Ovary (tissue), 9 donors: ENCODE results near the gene PHLDB3. TPM values are rescaled to one million over a fixed set of nuclear protein-coding genes. Genes with fewer than 3 reads are reported as not detected.

Experiments used
- DNase-seq, 5 donors: peaks; one replicate each; pipeline ENCODE4 v3.0.0-alpha.2; 2019 to 2020
- H3K27ac ChIP-seq, 2 donors: fragments of 200-600 bp; one replicate each; pipeline versions ENCODE4 v1.5.1 to v1.8.0; 2019 to 2022
- H3K27me3 ChIP-seq: fragments of 200-600 bp; one replicate; pipeline ENCODE4 v1.8.0; 2022
- H3K36me3 ChIP-seq: fragments of 200-600 bp; sonication (generic); one replicate; pipeline ENCODE4 v1.5.1; 2019
- H3K4me1 ChIP-seq: one replicate; pipeline ENCODE4 v1.8.1; 2013; ENCODE audit warnings: mild to moderate bottlenecking, moderate library complexity; ENCODE audit not compliant: insufficient read depth
- H3K4me3 ChIP-seq: fragments of 200-600 bp; sonication (generic); one replicate; pipeline ENCODE4 v1.5.1; 2017
- H3K9me3 ChIP-seq, 2 donors: fragments of 200-600 bp in 1 of 2; sonication (generic) in 1 of 2; one replicate each; pipeline versions ENCODE4 v1.5.1 to v1.8.1; 2013 to 2019; ENCODE audit warnings: mild to moderate bottlenecking in 1 of 2, moderate library complexity in 1 of 2
- CTCF ChIP-seq, 3 donors: fragments of 450-650 bp in 2 of 3; fragments of 200-600 bp in 1 of 3; IDR thresholded peaks; one replicate each; pipeline versions ENCODE4 v1.5.1 to v1.8.0; 2016 to 2022; ENCODE audit warnings: antibody characterized with exemption in 3 of 3, mild to moderate bottlenecking in 1 of 3
- EP300 ChIP-seq: sonication (generic); formaldehyde crosslinking; IDR thresholded peaks from one replicate; pipeline ENCODE4 v1.6.1; 2017; ENCODE audit warnings: antibody characterized with exemption
- POLR2A ChIP-seq: fragments of 450-650 bp; IDR thresholded peaks from one replicate; pipeline ENCODE4 v1.6.1; 2017; ENCODE audit warnings: antibody characterized with exemption, mild to moderate bottlenecking, moderate library complexity
- WGBS, 3 donors: extraction: QIAGEN DNeasy Blood & Tissue Kit in 1 of 3; methylation state at CpG; one replicate each; pipeline versions ENCODE4 v1.1.5 to v1.1.7; 2013 to 2017; 5-methylcytosine and 5-hydroxymethylcytosine counted together
- intact Hi-C, 4 donors: fragments of 100-400 bp; cut with DNase I; formaldehyde crosslinking; loops; one replicate each; pipeline versions ENCODE4 v1.11.0 to v1.15.1; 2022 to 2023
- polyA plus RNA-seq, 2 donors: library from polyadenylated mRNA; stranded (reverse); fragments of 200-250 nt in 1 of 2; fragments of 350-450 nt in 1 of 2; fragmentation: Illumina TruSeq in 1 of 2; extraction: RNeasy Lipid Tissue Mini Kit (QIAGEN cat#74804) in 1 of 2; gene quantifications; one replicate each; pipeline ENCODE4 v1.2.3, GENCODE V29; 2013 to 2014
- total RNA-seq, 7 donors: library from RNA; depleted of rRNA in 2 of 7; stranded (reverse); fragments of >200 nt in 2 of 7; fragmentation: NEBNext Ultra II Directional in 3 of 7; extraction: Animal tissue kit (Norgen Biotek cat#: 25700) in 3 of 7; gene quantifications; one replicate each; pipeline versions ENCODE4 v1.1.0 to v1.2.4, GENCODE V29; 2016 to 2023
- donor health status: DM: no; HTN: no; CAD: no; lungs with moderate emphysema.
- donor health status: DM: no; HTN: no; CAD: no.
- donor health status: Bipolar disorder and iron deficiency.
- donor health status: DM: yes; HTN: yes; CAD: no.
- donor health status: DM: no; HTN: no; CAD: no.
- donor health status: DM: yes; HTN: yes; CAD: no.

The PHLDB3 gene
- total and polyA plus RNA-seq, 9 donors = 1.4 to 29.7 (median 20.6) TPM

- no peak for TF ChIP-seq EP300
- no peak for TF ChIP-seq CTCF (IDR thresholded peaks at IDR 0.05)
- TF ChIP-seq POLR2A = no peak
- WGBS, 3 donors = 9 to 14% (median 13%) methylated on average over 25 to 33 of the region's 33 CpGs
- intact Hi-C loops = loop anchor here in 2 of 4 donors (5.0 kb wide), 3 partner anchors 39 to 64 kb away; partner anchors contain the start of genes ETHE1 (in 1 of the 2) and PHLDB3 (in 1 of the 2)
- Histone ChIP-seq H3K27ac (peak overlapping the region in 1 of 2 donors; percentile 92), H3K36me3 (no peaks in the 10 kb centered on the region), H3K4me1 (no peaks in the 10 kb centered on the region), H3K27me3 (no peaks in the 10 kb centered on the region), H3K9me3 (no peaks in the 10 kb centered on the region), H3K4me3 (peak overlapping the region; percentile 61)
- no peak for DNase-seq
Observed at GRCh38 chr19:43462785-43463380, 41.7 kb downstream of the PHLDB3 start.

DNA sequence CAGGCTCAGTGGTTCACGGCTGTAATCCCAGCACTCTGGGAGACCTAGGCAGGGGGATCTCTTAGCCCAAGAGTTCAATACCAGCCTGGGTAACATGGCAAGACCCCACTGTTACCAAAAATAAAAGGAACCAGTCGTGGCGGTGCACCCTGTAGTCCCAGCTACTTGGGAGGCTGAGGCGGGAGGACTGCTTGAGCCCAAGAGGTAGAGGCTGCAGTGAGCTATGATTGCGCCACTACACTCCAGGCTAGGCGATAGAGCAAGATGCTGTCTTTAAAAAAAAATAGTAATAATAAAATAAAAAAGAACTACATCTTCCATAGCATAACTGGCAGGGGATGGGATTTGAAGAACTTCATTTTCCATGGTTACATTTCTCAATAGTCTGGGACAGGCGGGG, 42.2 kb downstream of the PHLDB3 start:
- Histone ChIP-seq H3K4me3 (no peak overlapping the region), H3K4me1 (no peaks in the 10 kb centered on the region), H3K27me3 (no peaks in the 10 kb centered on the region), H3K27ac (no peak overlapping the region), H3K36me3 (no peaks in the 10 kb centered on the region), H3K9me3 (no peaks in the 10 kb centered on the region)
- intact Hi-C loops = loop anchor here in 2 of 4 donors (5.0 kb wide), 3 partner anchors 40 to 65 kb away; partner anchors contain the start of genes ETHE1 (in 1 of the 2) and PHLDB3 (in 1 of the 2)
- no peak for TF ChIP-seq CTCF (IDR thresholded peaks at IDR 0.05)
- no peak for TF ChIP-seq EP300
- no peak for TF ChIP-seq POLR2A
- DNase-seq = no peak
- 88 to 93% (median 91%) methylated on average over 7 of the region's 7 CpGs for WGBS, 3 donors

DNA sequence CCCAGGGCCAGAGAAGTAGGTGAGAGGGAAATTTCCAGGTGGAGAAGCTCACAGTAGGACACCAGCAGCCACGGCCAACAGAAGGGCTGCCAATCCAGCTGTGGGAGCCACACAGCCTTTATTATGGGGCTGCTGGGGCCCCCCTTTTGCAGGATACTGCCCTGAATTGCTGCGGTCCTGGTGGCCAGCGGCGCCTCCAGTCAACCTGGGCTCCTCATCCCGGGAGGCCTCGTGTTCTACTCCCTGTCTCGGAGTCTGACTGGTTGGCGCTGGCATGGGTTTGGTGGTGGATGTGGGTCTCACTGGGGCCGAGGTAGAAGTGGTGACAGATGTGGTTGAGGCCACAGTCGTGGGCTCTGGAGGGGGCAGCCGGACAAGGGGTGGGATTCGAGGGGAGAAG, 43.2 kb downstream of the PHLDB3 start:
- WGBS, 3 donors = 86 to 89% (median 89%) methylated on average over 12 of the region's 12 CpGs
- no peak for DNase-seq
- no peaks in the 10 kb centered on the region for H3K4me1 ChIP-seq
- H3K4me3 ChIP-seq = no peak overlapping the region
- no peaks in the 10 kb centered on the region for H3K9me3 ChIP-seq
- H3K27me3 ChIP-seq = no peaks in the 10 kb centered on the region
- TF ChIP-seq EP300 = no peak
- no peak for TF ChIP-seq CTCF (IDR thresholded peaks at IDR 0.05)
- TF ChIP-seq POLR2A = no peak
- H3K36me3 ChIP-seq = no peaks in the 10 kb centered on the region
- H3K27ac ChIP-seq = no peak overlapping the region
- intact Hi-C loops = loop anchor here in 2 of 4 donors (5.0 kb wide), 3 partner anchors 41 to 66 kb away; partner anchors contain the start of genes ETHE1 (in 1 of the 2) and PHLDB3 (in 1 of the 2)

DNA sequence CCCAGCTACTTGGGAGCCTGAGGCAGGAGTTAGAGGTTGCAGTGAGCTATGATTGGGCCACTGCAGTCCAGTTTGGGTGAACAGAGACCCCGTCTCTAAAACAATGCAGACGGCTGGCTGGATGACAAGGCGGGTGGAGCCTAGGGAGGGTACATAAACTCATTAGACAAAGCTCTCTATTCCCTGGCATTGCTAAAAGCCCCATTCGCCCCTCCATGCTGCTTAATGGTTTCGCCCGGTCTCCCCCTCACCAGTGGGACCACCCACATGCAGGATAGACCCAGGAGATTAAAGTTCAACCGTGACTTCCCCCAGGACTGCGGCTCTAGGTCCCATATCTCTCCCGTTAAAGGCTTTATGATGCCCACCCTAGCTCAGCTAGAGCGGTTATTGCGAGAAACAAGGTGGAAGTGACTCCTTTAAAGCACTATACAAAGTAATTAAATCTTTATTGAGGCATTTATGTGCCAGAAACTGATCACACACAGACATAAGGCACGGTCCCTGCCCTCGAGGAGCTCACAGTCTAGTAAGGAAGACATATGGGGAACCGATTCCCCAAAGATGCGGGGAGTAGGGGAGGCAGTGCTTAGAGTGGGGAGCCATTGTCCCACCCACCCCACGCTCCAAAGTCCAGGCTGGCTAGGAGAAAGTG, 44.1 kb downstream of the PHLDB3 start:
- Histone ChIP-seq H3K36me3 (no peaks in the 10 kb centered on the region), H3K27ac (no peak overlapping the region), H3K9me3 (no peaks in the 10 kb centered on the region), H3K4me3 (no peak overlapping the region), H3K27me3 (no peaks in the 10 kb centered on the region), H3K4me1 (no peaks in the 10 kb centered on the region)
- no peak for DNase-seq
- intact Hi-C loops = loop anchor here in 2 of 4 donors (5.0 kb wide), 3 partner anchors 42 to 67 kb away; partner anchors contain the start of genes ETHE1 (in 1 of the 2) and PHLDB3 (in 1 of the 2)
- 70 to 78% (median 74%) methylated on average over 16 of the region's 16 CpGs for WGBS, 3 donors
- TF ChIP-seq CTCF (IDR thresholded peaks at IDR 0.05) (no peak), EP300 (no peak)
